Fibroblast of the aortic adventitia (primary cell): ENCODE measurements around the gene S100A16. TPM values are rescaled to one million over a fixed set of nuclear protein-coding genes. Genes with fewer than 3 reads are reported as not detected.
"Not testable (repeated sequence)": the region's sequence is repeated elsewhere in the genome, so short reads cannot be mapped to it uniquely, and the experiment has no call there.

Source experiments
- DNase-seq: peaks from one replicate; pipeline ENCODE4 v3.0.0-alpha.2; 2010; ENCODE audit warnings: low read depth
- H3K4me3 ChIP-seq: 2 replicates; pipeline ENCODE4 v1.5.1; 2011; ENCODE audit warnings: low read depth, mild to moderate bottlenecking, control low read depth, low read length, moderate library complexity
- CTCF ChIP-seq: IDR thresholded peaks from 2 replicates; pipeline ENCODE4 v1.5.1; 2011; ENCODE audit warnings: mild to moderate bottlenecking, low read length, control low read depth, inconsistent platforms; ENCODE audit not compliant: insufficient read depth
- total RNA-seq: library from RNA; depleted of rRNA; stranded (reverse); fragments of >200 nt; gene quantifications from 2 replicates; pipeline ENCODE4 v1.2.3, GENCODE V29; 2012; ENCODE audit warnings: low replicate concordance

Gene S100A16
- total RNA-seq, 1 donor: 406 TPM

- H3K4me3 ChIP-seq: peak within 1 kb of the TSS; percentile 28
- no peak for TF ChIP-seq CTCF
- peak; percentile 92 for DNase-seq
These were observed 47.2 kb downstream of the S100A16 start, which contains the start of gene S100A2 for GRCh38 chr1:153565529-153566374. TSS of gene S100A2 (minus strand) at chr1:153565844. CDS start at chr1:153563877, 1,967 bp downstream.

GRCh38 chr1:153563991-153564390 lies 48.9 kb downstream of the S100A16 start:
- no peak for TF ChIP-seq CTCF
- no peak overlapping the region for H3K4me3 ChIP-seq
- no peak for DNase-seq

- no peak overlapping the region for H3K4me3 ChIP-seq
- no peak for TF ChIP-seq CTCF
- DNase-seq: no peak
These were observed 49.4 kb downstream of the S100A16 start for GRCh38 chr1:153563483-153563901.

GRCh38 chr1:153562021-153562420 lies 50.9 kb downstream of the S100A16 start:
- not testable (repeated sequence) for H3K4me3 ChIP-seq, DNase-seq

- DNase-seq: no peak
- no peak overlapping the region for H3K4me3 ChIP-seq
- TF ChIP-seq CTCF: no peak
These were observed 51.4 kb downstream of the S100A16 start for GRCh38 chr1:153561466-153561985.

- no peak overlapping the region for H3K4me3 ChIP-seq
- no peak for TF ChIP-seq CTCF
- no peak for DNase-seq
These were observed 52.0 kb downstream of the S100A16 start for GRCh38 chr1:153560771-153561465.

GRCh38 chr1:153560241-153560640 lies 52.7 kb downstream of the S100A16 start:
- H3K4me3 ChIP-seq: no peak overlapping the region
- no peak for TF ChIP-seq CTCF
- DNase-seq: no peak
